ENCODE results near the gene CNOT10. TPM values are rescaled to one million over a fixed set of nuclear protein-coding genes. Genes with fewer than 3 reads are reported as not detected.
"Not testable (repeated sequence)": the region's sequence is repeated elsewhere in the genome, so short reads cannot be mapped to it uniquely, and the experiment has no call there.

CNOT10 gene, protein sequence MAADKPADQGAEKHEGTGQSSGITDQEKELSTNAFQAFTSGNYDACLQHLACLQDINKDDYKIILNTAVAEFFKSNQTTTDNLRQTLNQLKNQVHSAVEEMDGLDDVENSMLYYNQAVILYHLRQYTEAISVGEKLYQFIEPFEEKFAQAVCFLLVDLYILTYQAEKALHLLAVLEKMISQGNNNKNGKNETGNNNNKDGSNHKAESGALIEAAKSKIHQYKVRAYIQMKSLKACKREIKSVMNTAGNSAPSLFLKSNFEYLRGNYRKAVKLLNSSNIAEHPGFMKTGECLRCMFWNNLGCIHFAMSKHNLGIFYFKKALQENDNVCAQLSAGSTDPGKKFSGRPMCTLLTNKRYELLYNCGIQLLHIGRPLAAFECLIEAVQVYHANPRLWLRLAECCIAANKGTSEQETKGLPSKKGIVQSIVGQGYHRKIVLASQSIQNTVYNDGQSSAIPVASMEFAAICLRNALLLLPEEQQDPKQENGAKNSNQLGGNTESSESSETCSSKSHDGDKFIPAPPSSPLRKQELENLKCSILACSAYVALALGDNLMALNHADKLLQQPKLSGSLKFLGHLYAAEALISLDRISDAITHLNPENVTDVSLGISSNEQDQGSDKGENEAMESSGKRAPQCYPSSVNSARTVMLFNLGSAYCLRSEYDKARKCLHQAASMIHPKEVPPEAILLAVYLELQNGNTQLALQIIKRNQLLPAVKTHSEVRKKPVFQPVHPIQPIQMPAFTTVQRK
- polyA plus RNA-seq (2013, experiment 1 of 4), result 40.0 TPM
- polyA plus RNA-seq (2013, experiment 2 of 4), result 38.3 TPM
- polyA plus RNA-seq (2013, experiment 3 of 4), result 33.0 TPM
- 34.9 TPM for polyA plus RNA-seq (2013, experiment 4 of 4)

DNA sequence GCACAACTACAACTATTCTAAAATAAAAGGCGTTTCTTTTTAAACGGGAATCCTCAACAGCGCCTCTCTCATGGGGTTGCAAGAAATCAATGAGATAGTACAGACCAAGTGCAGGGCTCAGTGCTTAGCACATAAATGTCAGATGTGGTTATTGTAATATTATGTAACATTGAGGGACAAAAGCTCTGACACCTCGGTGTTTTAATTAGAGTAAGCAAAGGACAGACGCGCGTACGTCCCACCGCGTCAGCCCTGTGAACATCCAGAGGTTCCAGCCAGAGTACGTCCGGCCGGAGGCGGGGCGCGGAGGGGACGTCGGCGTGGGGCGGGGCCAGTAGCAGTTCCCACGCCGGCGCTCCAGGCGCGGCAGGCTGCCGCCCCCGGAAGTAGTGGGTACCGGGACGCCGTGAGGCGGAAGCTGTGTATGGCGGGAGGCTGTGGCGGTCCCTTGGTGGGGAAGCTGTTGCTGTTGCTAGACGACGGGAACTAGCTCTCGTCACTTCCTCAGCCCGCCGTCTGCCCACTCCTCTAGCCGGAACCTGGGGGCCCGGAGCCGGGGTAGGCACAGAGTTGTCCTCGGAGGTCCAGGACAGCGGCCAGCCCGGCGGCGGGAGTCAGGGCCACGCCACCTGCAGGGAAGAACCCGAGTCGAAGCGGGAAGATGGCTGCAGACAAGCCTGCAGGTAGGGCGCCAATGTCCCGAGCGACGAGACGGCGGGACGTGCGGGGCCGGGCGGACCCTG is at the start of gene CNOT10:
CNOT10 (plus strand) TSS at position 389 of the 743 bp plus-strand sequence; CDS start at position 662, 273 bp downstream.
- Histone ChIP-seq H3K4me1 (ENCODE audit: control insufficient read depth, insufficient read depth, low read length) (peaks cover 13% of the 10 kb centered on the region), H3K36me3 (ENCODE audit: control insufficient read depth, insufficient read depth, low read length) (no peaks in the 10 kb centered on the region), H3K27me3 (ENCODE audit: control insufficient read depth, insufficient read depth, low read length, poor library complexity, severe bottlenecking) (no peaks in the 10 kb centered on the region), H3K9me3 (ENCODE audit: control insufficient read depth, low read length) (no peaks in the 10 kb centered on the region), H3K27ac (ENCODE audit: insufficient read depth, low read depth, low read length, poor library complexity, severe bottlenecking) (peak within 1 kb of the TSS; percentile 84), H3K4me3 (ENCODE audit: insufficient read depth, low read depth, low read length) (peak within 1 kb of the TSS; percentile 93)
- WGBS, 2 experiments, result 1% methylated on average over 60 of the region's 60 CpGs

DNA sequence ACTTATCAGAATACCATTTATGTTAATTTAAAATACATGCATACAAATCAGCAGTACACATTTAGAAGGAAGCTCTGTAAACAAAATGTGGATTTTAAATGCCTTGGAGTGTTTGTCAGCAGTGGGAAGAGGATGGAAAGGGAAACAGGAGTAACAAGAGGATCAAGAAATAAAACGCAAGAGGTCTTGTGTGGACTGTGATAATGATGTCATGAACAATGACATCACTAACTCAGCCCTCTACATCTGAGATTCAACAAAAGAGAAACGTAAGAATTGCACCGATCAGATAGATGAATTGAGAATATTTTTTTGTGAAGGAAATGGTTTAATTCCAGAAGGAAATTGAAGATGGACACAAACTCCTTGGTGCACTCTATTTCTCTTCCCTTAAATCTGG is 44.0 kb upstream of the CNOT10 start:
- no peaks in the 10 kb centered on the region for H3K27me3 ChIP-seq (ENCODE audit: control insufficient read depth, insufficient read depth, low read length, poor library complexity, severe bottlenecking)
- no peaks in the 10 kb centered on the region for H3K36me3 ChIP-seq (ENCODE audit: control insufficient read depth, insufficient read depth, low read length)
- H3K27ac ChIP-seq (ENCODE audit: insufficient read depth, low read depth, low read length, poor library complexity, severe bottlenecking), result no peak overlapping the region
- H3K9me3 ChIP-seq (ENCODE audit: control insufficient read depth, low read length), result no peaks in the 10 kb centered on the region
- WGBS, 2 experiments, result 96 to 100% methylated on average over 3 of the region's 3 CpGs
- H3K4me1 ChIP-seq (ENCODE audit: control insufficient read depth, insufficient read depth, low read length), result no peaks in the 10 kb centered on the region
- no peak overlapping the region for H3K4me3 ChIP-seq (ENCODE audit: insufficient read depth, low read depth, low read length)

DNA sequence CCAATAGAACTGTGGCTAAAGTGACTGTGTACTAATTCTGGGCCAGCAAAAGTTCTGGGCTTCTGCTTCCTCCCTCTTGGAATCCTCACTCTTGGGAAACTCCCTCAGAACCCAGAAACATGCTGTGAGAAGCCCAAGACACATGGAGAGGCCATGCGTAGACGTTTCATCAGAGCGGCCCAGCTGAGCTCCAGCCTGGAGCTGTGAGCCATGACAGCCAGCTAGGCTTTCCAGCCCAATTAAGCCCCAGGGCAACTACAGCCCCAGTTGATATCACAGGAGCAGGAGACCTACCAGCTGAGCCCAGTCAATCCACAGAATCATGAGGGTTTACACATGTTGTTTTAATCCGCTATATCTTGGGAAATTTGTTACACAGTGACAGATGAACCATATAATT is 43.6 kb upstream of the CNOT10 start:
- H3K9me3 ChIP-seq (ENCODE audit: control insufficient read depth, low read length), result no peaks in the 10 kb centered on the region
- no peaks in the 10 kb centered on the region for H3K4me1 ChIP-seq (ENCODE audit: control insufficient read depth, insufficient read depth, low read length)
- no peak overlapping the region for H3K27ac ChIP-seq (ENCODE audit: insufficient read depth, low read depth, low read length, poor library complexity, severe bottlenecking)
- no peak overlapping the region for H3K4me3 ChIP-seq (ENCODE audit: insufficient read depth, low read depth, low read length)
- WGBS, 2 experiments, result 82 to 89% methylated on average over 4 of the region's 4 CpGs
- no peaks in the 10 kb centered on the region for H3K27me3 ChIP-seq (ENCODE audit: control insufficient read depth, insufficient read depth, low read length, poor library complexity, severe bottlenecking)
- H3K36me3 ChIP-seq (ENCODE audit: control insufficient read depth, insufficient read depth, low read length), result no peaks in the 10 kb centered on the region

DNA sequence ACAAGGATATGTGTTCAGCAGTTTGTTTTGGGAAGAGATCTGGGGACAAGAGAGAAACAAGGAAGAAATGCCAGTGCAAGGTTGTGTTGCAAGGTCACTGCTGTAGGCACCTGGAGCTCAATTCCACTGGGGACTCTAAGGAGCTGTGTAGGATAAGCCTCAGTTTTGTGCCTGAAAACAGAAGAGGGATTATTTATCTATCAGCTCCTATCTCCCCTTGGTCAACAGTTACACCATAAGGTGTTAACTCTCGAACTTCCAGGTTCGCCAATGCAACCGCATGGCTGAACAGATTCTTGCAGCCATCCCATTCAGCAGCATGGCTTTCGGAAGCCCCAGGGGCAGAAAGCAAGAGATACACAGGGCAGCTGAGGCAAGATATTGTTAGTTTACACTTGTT is 41.6 kb upstream of the CNOT10 start:
- H3K27me3 ChIP-seq (ENCODE audit: control insufficient read depth, insufficient read depth, low read length, poor library complexity, severe bottlenecking), result no peaks in the 10 kb centered on the region
- H3K9me3 ChIP-seq (ENCODE audit: control insufficient read depth, low read length), result no peaks in the 10 kb centered on the region
- no peak overlapping the region for H3K27ac ChIP-seq (ENCODE audit: insufficient read depth, low read depth, low read length, poor library complexity, severe bottlenecking)
- no peaks in the 10 kb centered on the region for H3K36me3 ChIP-seq (ENCODE audit: control insufficient read depth, insufficient read depth, low read length)
- H3K4me1 ChIP-seq (ENCODE audit: control insufficient read depth, insufficient read depth, low read length), result no peaks in the 10 kb centered on the region
- 93 to 95% methylated on average over 4 of the region's 4 CpGs for WGBS, 2 experiments
- H3K4me3 ChIP-seq (ENCODE audit: insufficient read depth, low read depth, low read length), result no peak overlapping the region

DNA sequence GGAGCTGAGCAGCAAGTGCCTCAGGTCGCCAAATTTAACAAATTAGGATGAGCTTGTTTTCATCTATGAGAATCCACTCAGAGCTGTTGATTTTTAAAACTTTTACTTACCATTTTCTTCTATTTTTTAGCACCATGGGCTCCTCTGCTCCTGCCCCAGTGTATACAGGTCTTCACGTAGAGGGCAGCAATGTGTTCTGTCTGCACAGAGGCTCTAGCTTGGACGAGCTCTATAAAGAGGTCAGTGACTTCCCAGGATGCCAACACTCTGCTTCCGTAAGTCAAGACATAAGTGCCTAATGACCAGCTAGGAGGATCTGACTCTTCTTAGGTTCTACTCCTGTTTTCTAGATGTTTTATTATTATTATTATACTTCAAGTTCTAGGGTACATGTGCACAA is 41.2 kb upstream of the CNOT10 start:
- no peaks in the 10 kb centered on the region for H3K9me3 ChIP-seq (ENCODE audit: control insufficient read depth, low read length)
- no peaks in the 10 kb centered on the region for H3K27me3 ChIP-seq (ENCODE audit: control insufficient read depth, insufficient read depth, low read length, poor library complexity, severe bottlenecking)
- no peaks in the 10 kb centered on the region for H3K36me3 ChIP-seq (ENCODE audit: control insufficient read depth, insufficient read depth, low read length)
- WGBS, 2 experiments, result 78 to 88% methylated on average over 4 of the region's 4 CpGs
- H3K27ac ChIP-seq (ENCODE audit: insufficient read depth, low read depth, low read length, poor library complexity, severe bottlenecking), result no peak overlapping the region
- no peaks in the 10 kb centered on the region for H3K4me1 ChIP-seq (ENCODE audit: control insufficient read depth, insufficient read depth, low read length)
- no peak overlapping the region for H3K4me3 ChIP-seq (ENCODE audit: insufficient read depth, low read depth, low read length)

DNA sequence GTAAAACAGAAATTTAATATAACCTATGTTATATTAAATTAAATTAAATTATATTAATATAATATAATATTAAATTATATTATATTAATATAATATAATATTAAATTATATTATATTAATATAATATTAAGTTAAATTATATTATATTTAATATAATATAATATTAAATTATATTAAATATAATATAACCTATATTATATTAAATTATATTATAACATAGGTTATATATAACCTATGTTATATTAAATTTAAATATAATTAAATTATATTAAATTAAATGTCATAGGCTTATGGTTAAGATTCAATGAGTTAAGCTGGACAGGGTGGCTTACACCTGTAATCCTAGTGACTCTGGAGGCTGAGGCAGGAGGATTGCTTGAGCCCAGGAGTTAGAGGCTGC is 40.6 kb upstream of the CNOT10 start:
- Histone ChIP-seq H3K36me3 (ENCODE audit: control insufficient read depth, insufficient read depth, low read length) (no peaks in the 10 kb centered on the region), H3K4me3 (ENCODE audit: insufficient read depth, low read depth, low read length) (no peak overlapping the region), H3K9me3 (ENCODE audit: control insufficient read depth, low read length) (no peaks in the 10 kb centered on the region), H3K4me1 (ENCODE audit: control insufficient read depth, insufficient read depth, low read length) (no peaks in the 10 kb centered on the region), H3K27me3 (ENCODE audit: control insufficient read depth, insufficient read depth, low read length, poor library complexity, severe bottlenecking) (no peaks in the 10 kb centered on the region), H3K27ac (ENCODE audit: insufficient read depth, low read depth, low read length, poor library complexity, severe bottlenecking) (no peak overlapping the region)

DNA sequence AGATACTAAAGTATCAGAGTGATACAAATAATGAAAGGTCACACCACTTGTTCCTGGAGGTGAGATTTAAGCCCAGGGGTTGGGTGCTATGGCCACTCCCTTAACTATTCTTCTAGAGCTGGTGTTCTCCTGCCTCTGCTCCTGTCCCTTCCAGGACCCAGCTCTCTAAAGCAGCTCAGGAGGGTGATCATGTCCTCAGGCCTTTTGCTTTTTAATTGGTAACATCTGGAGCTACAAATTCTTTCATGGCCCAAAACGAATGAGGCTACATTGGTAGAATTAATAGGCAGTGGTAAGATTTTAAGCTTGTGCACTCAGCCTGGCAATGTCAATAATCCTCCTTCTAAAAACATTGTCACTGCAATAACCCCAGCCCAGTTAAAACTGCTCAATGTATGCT is 38.2 kb upstream of the CNOT10 start:
- 75 to 92% methylated on average over 1 of the region's 1 CpG for WGBS, 2 experiments
- H3K36me3 ChIP-seq (ENCODE audit: control insufficient read depth, insufficient read depth, low read length), result no peaks in the 10 kb centered on the region
- no peaks in the 10 kb centered on the region for H3K9me3 ChIP-seq (ENCODE audit: control insufficient read depth, low read length)
- no peaks in the 10 kb centered on the region for H3K4me1 ChIP-seq (ENCODE audit: control insufficient read depth, insufficient read depth, low read length)
- H3K27me3 ChIP-seq (ENCODE audit: control insufficient read depth, insufficient read depth, low read length, poor library complexity, severe bottlenecking), result no peaks in the 10 kb centered on the region
- H3K4me3 ChIP-seq (ENCODE audit: insufficient read depth, low read depth, low read length), result no peak overlapping the region
- no peak overlapping the region for H3K27ac ChIP-seq (ENCODE audit: insufficient read depth, low read depth, low read length, poor library complexity, severe bottlenecking)

DNA sequence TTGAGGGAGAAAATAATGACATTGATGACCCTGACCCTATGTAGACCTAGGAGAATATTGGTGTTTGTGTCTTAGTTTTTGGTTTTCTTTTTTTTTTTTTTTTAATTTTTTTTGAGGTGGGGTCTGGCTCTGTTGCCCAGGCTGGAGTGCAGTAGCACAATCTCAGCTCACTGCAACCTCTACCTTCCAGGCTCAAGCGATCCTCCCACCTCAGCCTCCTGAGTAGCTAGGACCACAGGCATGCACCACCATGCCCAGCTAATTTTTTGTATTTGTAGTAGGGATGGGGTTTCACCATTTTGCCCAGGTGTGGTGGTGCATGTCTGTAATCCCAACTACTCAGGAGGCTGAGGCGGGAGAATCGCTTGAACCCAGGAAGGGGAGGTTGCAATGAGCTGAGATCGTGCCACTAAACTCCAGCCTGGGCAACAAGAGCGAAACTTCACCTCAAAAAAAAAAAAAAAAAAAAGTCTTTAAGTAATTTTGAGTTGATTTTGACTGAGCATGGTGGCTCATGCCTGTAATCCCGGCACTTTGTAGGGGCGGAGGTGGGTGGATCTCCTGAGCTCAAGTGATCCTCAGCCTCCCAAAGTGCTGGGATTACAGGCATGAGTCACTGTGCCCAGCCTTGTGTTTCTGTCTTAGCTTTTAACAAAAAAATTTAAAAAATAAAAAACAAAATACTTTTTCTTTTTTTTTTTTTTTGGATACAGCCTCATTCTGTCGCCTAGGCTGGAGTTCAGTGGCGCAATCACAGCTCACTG is 32.5 kb upstream of the CNOT10 start:
- not testable (repeated sequence) for H3K4me1 ChIP-seq (ENCODE audit: control insufficient read depth, insufficient read depth, low read length); H3K4me3 ChIP-seq (ENCODE audit: insufficient read depth, low read depth, low read length); H3K27ac ChIP-seq (ENCODE audit: insufficient read depth, low read depth, low read length, poor library complexity, severe bottlenecking); H3K36me3 ChIP-seq (ENCODE audit: control insufficient read depth, insufficient read depth, low read length); H3K27me3 ChIP-seq (ENCODE audit: control insufficient read depth, insufficient read depth, low read length, poor library complexity, severe bottlenecking); H3K9me3 ChIP-seq (ENCODE audit: control insufficient read depth, low read length)
- WGBS, 2 experiments, result 92 to 94% methylated on average over 7 to 9 of the region's 9 CpGs

DNA sequence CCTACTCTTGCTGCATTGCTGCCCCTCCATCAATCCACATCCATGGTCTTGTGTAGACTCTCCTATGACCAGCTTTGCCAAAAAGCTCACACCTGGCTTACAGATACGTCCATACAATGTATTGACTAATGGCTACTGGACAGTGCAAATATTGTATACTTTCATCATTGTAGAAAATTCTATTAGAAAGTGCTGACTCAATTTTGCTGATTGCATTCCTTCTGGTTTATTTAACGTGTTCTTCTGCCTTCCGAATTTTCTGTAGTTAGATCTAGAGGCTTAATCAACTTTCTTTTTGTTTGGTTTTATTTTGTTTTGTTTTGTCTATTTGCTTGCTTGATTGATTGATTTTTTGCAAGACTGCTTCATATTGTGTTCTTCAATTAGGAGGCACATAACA is 29.8 kb upstream of the CNOT10 start:
- 96 to 97% methylated on average over 3 of the region's 3 CpGs for WGBS, 2 experiments
- Histone ChIP-seq H3K4me3 (ENCODE audit: insufficient read depth, low read depth, low read length) (no peak overlapping the region), H3K36me3 (ENCODE audit: control insufficient read depth, insufficient read depth, low read length) (no peaks in the 10 kb centered on the region), H3K9me3 (ENCODE audit: control insufficient read depth, low read length) (no peaks in the 10 kb centered on the region), H3K27ac (ENCODE audit: insufficient read depth, low read depth, low read length, poor library complexity, severe bottlenecking) (no peak overlapping the region), H3K4me1 (ENCODE audit: control insufficient read depth, insufficient read depth, low read length) (no peaks in the 10 kb centered on the region), H3K27me3 (ENCODE audit: control insufficient read depth, insufficient read depth, low read length, poor library complexity, severe bottlenecking) (no peaks in the 10 kb centered on the region)

Measured in ectodermal cell (in vitro differentiated cells).